GM12892 (cell line): ENCODE data around the gene ZNF407.

Experiments used
- POLR2A ChIP-seq: IDR thresholded peaks from 2 replicates; pipeline ENCODE4 v1.6.1; 2011; ENCODE audit warnings: low read depth, low read length, control low read depth
- POLR2AphosphoS5 ChIP-seq: IDR thresholded peaks from 2 replicates; pipeline ENCODE4 v1.6.1; 2011; ENCODE audit warnings: low read depth, low read length, control low read depth
- TAF1 ChIP-seq: IDR thresholded peaks from 2 replicates; pipeline ENCODE4 v1.6.1; 2011; ENCODE audit warnings: low read depth, mild to moderate bottlenecking, control low read depth, low read length, borderline replicate concordance

DNA sequence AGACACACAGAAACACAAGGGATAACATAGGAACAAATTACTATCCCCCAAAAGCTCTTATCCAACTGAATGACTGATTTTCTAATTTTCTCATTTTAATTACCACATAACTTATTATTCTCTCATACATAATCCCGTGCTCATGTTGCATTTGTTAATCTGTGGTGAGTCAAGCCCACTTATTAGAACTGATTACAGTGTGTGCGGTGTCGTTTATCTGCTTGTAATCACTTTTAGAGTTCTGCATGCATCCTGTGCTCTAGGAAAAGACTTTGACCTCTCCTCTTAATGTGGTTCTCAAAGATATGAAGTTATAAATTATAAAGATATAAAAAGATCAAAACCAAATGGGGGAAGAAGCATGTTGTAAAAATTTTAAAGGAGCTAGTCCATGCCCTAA lies 33.7 kb upstream of the ZNF407 start:
- no peak for TF ChIP-seq POLR2AphosphoS5
- no peak for TF ChIP-seq POLR2A
- no peak for TF ChIP-seq TAF1
